HEK293 (cell line): ENCODE results near the gene LRRC70.
A peak's percentile ranks its signal among the peaks of the same experiment; 100 is the strongest.

ENCODE experiments used
- CTCF ChIA-PET: fragments of 350-600 bp; formaldehyde crosslinking; extraction: SDS; loops from one replicate; lab custom pipeline; 2021; ENCODE audit warnings: antibody characterized with exemption; lab: Yijun Ruan, JAX
- POLR2A ChIA-PET: fragments of 300-600 bp; formaldehyde crosslinking; extraction: SDS; loops from one replicate; lab custom pipeline; 2020; ENCODE audit warnings: antibody characterized with exemption, inconsistent platforms; lab: Yijun Ruan, JAX
- H3K27ac ChIP-seq: fragments of 200-500 bp; sonication (Bioruptor generic); 2 replicates; pipeline ENCODE4 v1.5.1; 2014; ENCODE audit warnings: low read depth, low read length, control low read depth, inconsistent platforms; ENCODE audit errors: extremely low read depth
- H3K36me3 ChIP-seq, 2 experiments: fragments of 200-500 bp in 1 of 2; sonication (Bioruptor generic) in 1 of 2; 1 replicate in 1 of 2; 2 replicates in 1 of 2; pipeline ENCODE4 v1.5.1; 2014 to 2017; ENCODE audit warnings: inconsistent platforms in 2 of 2, low read length in 2 of 2; ENCODE audit not compliant: control insufficient read depth in 2 of 2, insufficient read depth in 1 of 2
- H3K4me1 ChIP-seq: fragments of 200-500 bp; sonication (Bioruptor generic); 2 replicates; pipeline ENCODE4 v1.5.1; 2014; ENCODE audit warnings: mild to moderate bottlenecking, low read length, inconsistent platforms; ENCODE audit not compliant: control insufficient read depth, insufficient read depth
- H3K4me3 ChIP-seq: 2 replicates; pipeline ENCODE4 v1.5.1; 2011; ENCODE audit warnings: low read depth, mild to moderate bottlenecking, control low read depth, low read length, moderate library complexity
- H3K9me3 ChIP-seq: fragments of 200-500 bp; sonication (Bioruptor generic); 2 replicates; pipeline ENCODE4 v1.5.1; 2014; ENCODE audit warnings: low read depth, low read length, inconsistent platforms; ENCODE audit not compliant: control insufficient read depth, insufficient read depth
- GFI1B ChIP-seq: fragments of 450-650 bp; formaldehyde crosslinking; IDR thresholded peaks from 2 replicates; pipeline ENCODE4 v1.5.1; 2016; ENCODE audit warnings: missing biosample characterization, missing genetic modification characterization
- KLF16 ChIP-seq: fragments of 450-650 bp; formaldehyde crosslinking; IDR thresholded peaks from 2 replicates; pipeline ENCODE4 v1.5.1; 2017; ENCODE audit warnings: missing biosample characterization, missing genetic modification characterization
- PRDM1 ChIP-seq: fragments of 450-650 bp; formaldehyde crosslinking; IDR thresholded peaks from 2 replicates; pipeline ENCODE4; 2016; ENCODE audit warnings: missing biosample characterization, missing genetic modification characterization
- SP2 ChIP-seq: fragments of 450-650 bp; formaldehyde crosslinking; IDR thresholded peaks from 2 replicates; pipeline ENCODE4 v1.5.1; 2016; ENCODE audit warnings: missing biosample characterization, missing genetic modification characterization
- ZBTB10 ChIP-seq: fragments of 450-650 bp; formaldehyde crosslinking; IDR thresholded peaks from 2 replicates; pipeline ENCODE4 v1.5.1; 2016; ENCODE audit warnings: missing biosample characterization, missing genetic modification characterization
- ZBTB17 ChIP-seq: fragments of 450-650 bp; formaldehyde crosslinking; IDR thresholded peaks from 2 replicates; pipeline ENCODE4 v1.5.1; 2016; ENCODE audit warnings: missing biosample characterization, missing genetic modification characterization
- ZBTB49 ChIP-seq: fragments of 450-650 bp; formaldehyde crosslinking; IDR thresholded peaks from 2 replicates; pipeline ENCODE4 v1.5.1; 2016; ENCODE audit warnings: missing biosample characterization, missing genetic modification characterization, low read depth
- ZNF302 ChIP-seq: fragments of 450-650 bp; formaldehyde crosslinking; IDR thresholded peaks from 2 replicates; pipeline ENCODE4 v1.5.1; 2016; ENCODE audit warnings: missing biosample characterization, missing genetic modification characterization, low read depth
- ZNF37A ChIP-seq: fragments of 450-650 bp; IDR thresholded peaks from 2 replicates; pipeline ENCODE4 v1.5.1; 2018; ENCODE audit warnings: missing biosample characterization, missing genetic modification characterization
- ZNF433 ChIP-seq: fragments of 450-650 bp; formaldehyde crosslinking; IDR thresholded peaks from 2 replicates; pipeline ENCODE4 v1.5.1; 2016; ENCODE audit warnings: missing biosample characterization, missing genetic modification characterization, low read depth
- ZNF501 ChIP-seq: fragments of 450-650 bp; formaldehyde crosslinking; IDR thresholded peaks from 2 replicates; pipeline ENCODE4 v1.5.1; 2016; ENCODE audit warnings: missing biosample characterization, missing genetic modification characterization
- ZNF544 ChIP-seq: fragments of 450-650 bp; formaldehyde crosslinking; IDR thresholded peaks from 2 replicates; pipeline ENCODE4 v1.5.0; 2017; ENCODE audit warnings: missing biosample characterization, missing genetic modification characterization
- ZNF548 ChIP-seq: fragments of 450-650 bp; formaldehyde crosslinking; IDR thresholded peaks from 2 replicates; pipeline ENCODE4 v1.5.1; 2016; ENCODE audit warnings: missing biosample characterization, missing genetic modification characterization
- ZNF558 ChIP-seq: fragments of 450-650 bp; formaldehyde crosslinking; IDR thresholded peaks from 2 replicates; pipeline ENCODE4 v1.5.1; 2016; ENCODE audit warnings: missing biosample characterization, missing genetic modification characterization
- ZNF571 ChIP-seq: fragments of 450-650 bp; formaldehyde crosslinking; IDR thresholded peaks from 2 replicates; pipeline ENCODE4 v1.5.0; 2017; ENCODE audit warnings: missing biosample characterization, missing genetic modification characterization
- ZNF600 ChIP-seq: fragments of 450-650 bp; formaldehyde crosslinking; IDR thresholded peaks from 2 replicates; pipeline ENCODE4 v1.5.1; 2016; ENCODE audit warnings: missing biosample characterization, missing genetic modification characterization
- ZNF610 ChIP-seq: fragments of 450-650 bp; formaldehyde crosslinking; IDR thresholded peaks from 2 replicates; pipeline ENCODE4 v1.5.1; 2016; ENCODE audit warnings: missing biosample characterization, missing genetic modification characterization, borderline replicate concordance
- ZNF701 ChIP-seq: fragments of 450-650 bp; formaldehyde crosslinking; IDR thresholded peaks from 2 replicates; pipeline ENCODE4 v1.5.1; 2016; ENCODE audit warnings: missing biosample characterization, missing genetic modification characterization
- ZSCAN4 ChIP-seq: fragments of 450-650 bp; formaldehyde crosslinking; IDR thresholded peaks from 2 replicates; pipeline ENCODE4 v1.5.1; 2017; ENCODE audit warnings: missing biosample characterization, missing genetic modification characterization

The LRRC70 gene

GRCh38 chr5:62605638-62606037, 27.0 kb downstream of the LRRC70 start:
- Histone ChIP-seq H3K36me3 (peaks cover 0 to 13% of the 10 kb centered on the region in 2 experiments; a peak in 2 of 3 replicates), H3K4me1 (no peaks in the 10 kb centered on the region), H3K4me3 (no peak overlapping the region)
- POLR2A ChIA-PET, result no interaction called here
- no peak for TF ChIP-seq ZNF302 (tag by site-specific recombination)
- TF ChIP-seq ZNF558, result no peak
- no peak for TF ChIP-seq ZNF610 (tag by site-specific recombination)
- TF ChIP-seq GFI1B (tag by site-specific recombination), result no peak
- TF ChIP-seq ZSCAN4 (tag by site-specific recombination), result no peak
- TF ChIP-seq ZBTB49 (tag by site-specific recombination), result no peak
- no peak for TF ChIP-seq KLF16 (tag by site-specific recombination)
- TF ChIP-seq ZNF548, result no peak
- no peak for TF ChIP-seq ZNF571
- TF ChIP-seq, all 188 proteins: peak for 0
- no peak overlapping the region for H3K27ac ChIP-seq
- H3K9me3 ChIP-seq, result no peaks in the 10 kb centered on the region
- CTCF ChIA-PET, result interaction anchor here (0.7 kb wide), 1 partner anchor 465 kb away, joined by 3 read pairs; no protein-coding TSS in a partner anchor

- CTCF ChIA-PET, result no interaction called here
- Histone ChIP-seq H3K4me3 (no peak overlapping the region), H3K36me3 (peaks cover 0 to 13% of the 10 kb centered on the region in 2 experiments; a peak in 2 of 3 replicates), H3K4me1 (no peaks in the 10 kb centered on the region), H3K9me3 (no peaks in the 10 kb centered on the region), H3K27ac (no peak overlapping the region)
- TF ChIP-seq ZBTB49 (tag by site-specific recombination) (no peak), ZBTB10 (tag by site-specific recombination) (no peak), PRDM1 (tag by site-specific recombination) (0 out of 2 replicates have a peak, but pooled peaks have one; percentile 12)
- POLR2A ChIA-PET, result no interaction called here
Observed at GRCh38 chr5:62606878-62607277, 28.3 kb downstream of the LRRC70 start.

- Histone ChIP-seq H3K36me3 (peaks cover 0 to 13% of the 10 kb centered on the region in 2 experiments; a peak in 2 of 3 replicates), H3K27ac (no peak overlapping the region), H3K4me3 (no peak overlapping the region), H3K9me3 (no peaks in the 10 kb centered on the region), H3K4me1 (no peaks in the 10 kb centered on the region)
- ChIA-PET CTCF (no interaction called here), POLR2A (no interaction called here)
- TF ChIP-seq ZNF433 (tag by site-specific recombination) (no peak), ZNF600 (no peak), ZNF701 (tag by site-specific recombination) (no peak), ZNF501 (tag by site-specific recombination) (no peak), ZNF37A (tag by site-specific recombination) (no peak), ZBTB17 (tag by site-specific recombination) (no peak), ZNF548 (no peak), SP2 (no peak), ZNF544 (tag by site-specific recombination) (no peak)
Observed at GRCh38 chr5:62607615-62608014, 29.0 kb downstream of the LRRC70 start.
